ENCODE results near the gene ZNF423. TPM values are rescaled to one million over a fixed set of nuclear protein-coding genes. Genes with fewer than 3 reads are reported as not detected.

The ZNF423 gene
- total RNA-seq, 4 donors from 2014 or later = 6.6 to 22.9 (median 8.6) TPM

- no peak for DNase-seq (ENCODE audit: low spot score)
- TF ChIP-seq CTCF (IDR thresholded peaks at IDR 0.05) = no peak
- no peak for ATAC-seq (ENCODE audit: low FRiP score)
These were observed 326.4 kb downstream of the ZNF423 start for GRCh38 chr16:49529411-49530045.

GRCh38 chr16:49528866-49529288 is 327.0 kb downstream of the ZNF423 start:
- no peak for TF ChIP-seq CTCF (IDR thresholded peaks at IDR 0.05)
- DNase-seq (ENCODE audit: low spot score) (no peak), ATAC-seq (ENCODE audit: low FRiP score) (no peak)

GRCh38 chr16:49528060-49528865 is 327.6 kb downstream of the ZNF423 start:
- no peak for TF ChIP-seq CTCF (IDR thresholded peaks at IDR 0.05)
- DNase-seq (ENCODE audit: low spot score) = no peak
- peak; percentile 35 for ATAC-seq (ENCODE audit: low FRiP score)

- ATAC-seq (ENCODE audit: low FRiP score) = no peak
- TF ChIP-seq CTCF (IDR thresholded peaks at IDR 0.05) = no peak
- no peak for DNase-seq (ENCODE audit: low spot score)
These were observed 328.3 kb downstream of the ZNF423 start for GRCh38 chr16:49527611-49528010.

GRCh38 chr16:49526860-49527365 is 329.0 kb downstream of the ZNF423 start:
- ATAC-seq (ENCODE audit: low FRiP score) (no peak), DNase-seq (ENCODE audit: low spot score) (no peak)
- TF ChIP-seq CTCF (IDR thresholded peaks at IDR 0.05) = no peak

- DNase-seq (ENCODE audit: low spot score) (no peak), ATAC-seq (ENCODE audit: low FRiP score) (no peak)
- TF ChIP-seq CTCF (IDR thresholded peaks at IDR 0.05) = no peak
These were observed 331.0 kb downstream of the ZNF423 start for GRCh38 chr16:49524947-49525315.
